Caco-2 (cell line): ENCODE data around the gene RNF123. TPM values are rescaled to one million over a fixed set of nuclear protein-coding genes. Genes with fewer than 3 reads are reported as not detected.

Experiments
- BruUV-seq: library from RNA; stranded (reverse); fragments of 400-500 nt; replicated peaks from 2 replicates; lab custom pipeline; 2021; lab: Mats Ljungman, UMichigan
- CTCF ChIA-PET: fragments of 300-600 bp; sonication (Branson Sonifier 250); formaldehyde crosslinking; loops from one replicate; lab custom pipeline; 2022; ENCODE audit warnings: antibody characterized with exemption; lab: Charles Lee
- POLR2A ChIA-PET: fragments of 300-600 bp; sonication (Branson Sonifier 250); formaldehyde crosslinking; loops from one replicate; lab custom pipeline; 2022; ENCODE audit warnings: antibody characterized with exemption; lab: Charles Lee
- DNase-seq, 2 experiments: peaks; one replicate each; pipeline versions ENCODE4 v3.0.0 to v3.0.0-alpha.2; 2020 to 2022
- H3K27me3 ChIP-seq: replicated peaks from 2 replicates; pipeline ENCODE4 v1.6.0; 2011; ENCODE audit warnings: low read length; ENCODE audit not compliant: control insufficient read depth, insufficient read depth
- H3K36me3 ChIP-seq: 2 replicates; pipeline ENCODE4 v1.5.1; 2011; ENCODE audit warnings: low read length; ENCODE audit not compliant: control insufficient read depth, insufficient read depth
- H3K4me1 ChIP-seq: fragments of 250-450 bp; sonication (Bioruptor Pico); 2 replicates; pipeline ENCODE4 v1.5.1; 2020; ENCODE audit warnings: mild to moderate bottlenecking
- H3K4me3 ChIP-seq: 2 replicates; pipeline ENCODE4 v1.5.1; 2011; ENCODE audit warnings: low read depth, mild to moderate bottlenecking, control low read depth, low read length
- H3K9me3 ChIP-seq: fragments of 250-450 bp; sonication (Bioruptor Pico); 2 replicates; pipeline ENCODE4 v1.5.1; 2020; ENCODE audit warnings: mild to moderate bottlenecking, moderate library complexity
- H3K27ac Mint-ChIP-seq: one replicate; pipeline ENCODE4 v1.8.0; 2022; ENCODE audit warnings: mixed read lengths; ENCODE audit not compliant: unreplicated experiment
- H3K27me3 Mint-ChIP-seq: one replicate; pipeline ENCODE4 v1.8.0; 2022; ENCODE audit warnings: mixed read lengths; ENCODE audit not compliant: insufficient read depth, unreplicated experiment
- H3K36me3 Mint-ChIP-seq: one replicate; pipeline ENCODE4 v1.8.0; 2022; ENCODE audit warnings: mild to moderate bottlenecking, mixed read lengths; ENCODE audit not compliant: insufficient read depth, unreplicated experiment
- H3K4me1 Mint-ChIP-seq: one replicate; pipeline ENCODE4 v1.8.0; 2022; ENCODE audit warnings: low read depth, mixed read lengths; ENCODE audit not compliant: unreplicated experiment
- H3K4me3 Mint-ChIP-seq: one replicate; pipeline ENCODE4 v1.8.0; 2022; ENCODE audit warnings: mild to moderate bottlenecking, moderate library complexity, mixed read lengths; ENCODE audit not compliant: unreplicated experiment
- H3K9me3 Mint-ChIP-seq: one replicate; pipeline ENCODE4 v1.8.0; 2022; ENCODE audit warnings: mixed read lengths; ENCODE audit not compliant: unreplicated experiment
- CTCF ChIP-seq, 2 experiments: fragments of 200-600 bp in 1 of 2; IDR thresholded peaks; 1 replicate in 1 of 2; 2 replicates in 1 of 2; pipeline versions ENCODE4 v1.5.1 to v1.8.0; 2011 to 2022; ENCODE audit warnings: antibody characterized with exemption in 1 of 2, control low read depth in 1 of 2, inconsistent platforms in 1 of 2, low read depth in 1 of 2, low read length in 1 of 2, mild to moderate bottlenecking in 1 of 2, moderate library complexity in 1 of 2; ENCODE audit not compliant: insufficient read depth in 1 of 2, severe bottlenecking in 1 of 2, unreplicated experiment in 1 of 2
- intact Hi-C: fragments of 100-400 bp; cut with micrococcal nuclease; formaldehyde crosslinking; loops from one replicate; pipeline ENCODE4 v1.10.0; 2022; ENCODE audit not compliant: unreplicated experiment
- total RNA-seq: library from RNA; stranded (reverse); gene quantifications from 2 replicates; pipeline ENCODE4 v1.2.3, GENCODE V29; 2022

The RNF123 gene
- total RNA-seq, 1 experiment from 2014 or later: 45.2 TPM

GRCh38 chr3:49673121-49673714, 16.1 kb upstream of the RNF123 start:
- Mint-ChIP-seq H3K9me3 (no peaks in the 10 kb centered on the region), H3K27ac (peak overlapping the region; percentile 96), H3K4me1 (peaks cover 18% of the 10 kb centered on the region), H3K4me3 (peak overlapping the region; percentile 93), H3K27me3 (no peaks in the 10 kb centered on the region), H3K36me3 (peaks cover 47% of the 10 kb centered on the region)
- intact Hi-C loops: loop anchor here (1.0 to 5.0 kb wide), 2 partner anchors 86 to 212 kb away; no protein-coding TSS in a partner anchor
- Histone ChIP-seq H3K4me1 (peaks cover 14% of the 10 kb centered on the region), H3K36me3 (peaks cover 4% of the 10 kb centered on the region), H3K27me3 (no peaks in the 10 kb centered on the region), H3K4me3 (peak overlapping the region; percentile 75), H3K9me3 (no peaks in the 10 kb centered on the region)
- BruUV-seq: TSS peak; percentile 73
- DNase-seq: peak; percentile 51 to 59
- no peak for TF ChIP-seq CTCF (IDR thresholded peaks at IDR 0.05; ENCODE audit: insufficient read depth in 1 of 2, low read depth in 1 of 2, low read length in 1 of 2, severe bottlenecking in 1 of 2, unreplicated experiment in 1 of 2)
- POLR2A ChIA-PET: interaction anchor here (0.8 to 1.1 kb wide), 2 partner anchors 133 to 257 kb away, joined by 4 to 14 read pairs; no protein-coding TSS in a partner anchor
- CTCF ChIA-PET: interaction anchor here (0.6 to 1.4 kb wide), 4 partner anchors 9 to 219 kb away, joined by 3 to 25 read pairs (median 6); no protein-coding TSS in a partner anchor

GRCh38 chr3:49673715-49674496, 15.5 kb upstream of the RNF123 start, which contains the start of gene APEH:
Gene APEH, plus strand, starts transcription at chr3:49674351. Its CDS starts 51 bp downstream, at chr3:49674402.
- peaks cover 7% of the 10 kb centered on the region; the same call in 1 of the 2 replicates for H3K4me1 ChIP-seq
- H3K4me1 Mint-ChIP-seq: peaks cover 11% of the 10 kb centered on the region

More at GRCh38 chr3:49673715-49674496, 15.5 kb upstream of the RNF123 start, which contains the start of gene APEH:
- Mint-ChIP-seq H3K4me3 (peak within 1 kb of the TSS; percentile 93), H3K27me3 (no peaks in the 10 kb centered on the region), H3K9me3 (no peaks in the 10 kb centered on the region), H3K36me3 (peaks cover 46% of the 10 kb centered on the region), H3K27ac (peak within 1 kb of the TSS; percentile 96)
- H3K36me3 ChIP-seq: peaks cover 6% of the 10 kb centered on the region
- DNase-seq: peak; percentile 99
- POLR2A ChIA-PET: interaction anchor here (0.8 to 1.1 kb wide), 2 partner anchors 134 to 256 kb away, joined by 4 to 14 read pairs; no protein-coding TSS in a partner anchor
- no TSS peak for BruUV-seq
- TF ChIP-seq CTCF (IDR thresholded peaks at IDR 0.05; ENCODE audit: insufficient read depth in 1 of 2, low read depth in 1 of 2, low read length in 1 of 2, severe bottlenecking in 1 of 2, unreplicated experiment in 1 of 2): no peak
- no peaks in the 10 kb centered on the region for H3K27me3 ChIP-seq
- no peaks in the 10 kb centered on the region for H3K9me3 ChIP-seq
- intact Hi-C loops: loop anchor here (1.0 to 5.0 kb wide), 3 partner anchors 87 to 334 kb away; partner anchors contain the start of gene USP4
- CTCF ChIA-PET: interaction anchor here (0.6 to 1.4 kb wide), 3 partner anchors 10 to 140 kb away, joined by 3 to 25 read pairs (median 5); no protein-coding TSS in a partner anchor
- peak within 1 kb of the TSS; percentile 75 for H3K4me3 ChIP-seq
